Liver (tissue), 9 donors: ENCODE measurements around the gene TMPRSS13. TPM values are rescaled to one million over a fixed set of nuclear protein-coding genes. Genes with fewer than 3 reads are reported as not detected.
A peak's percentile ranks its signal among the peaks of the same experiment; 100 is the strongest.

Experiments
- DNase-seq: peaks from one replicate; pipeline ENCODE4 v3.0.0-alpha.2; 2017; ENCODE audit warnings: low spot score
- H3K27ac ChIP-seq, 2 donors: one replicate each; pipeline ENCODE4 v1.7.0; 2013; ENCODE audit warnings: inconsistent platforms in 2 of 2, low read length in 2 of 2, control low read depth in 1 of 2, low read depth in 1 of 2, mild to moderate bottlenecking in 1 of 2
- H3K27me3 ChIP-seq, 4 donors: one replicate each; pipeline versions ENCODE4 v1.6.1 to v1.7.0; 2013; ENCODE audit warnings: low read length in 3 of 4, inconsistent platforms in 1 of 4, mild to moderate bottlenecking in 1 of 4, moderate library complexity in 1 of 4; ENCODE audit not compliant: control insufficient read depth in 4 of 4, insufficient read depth in 4 of 4
- H3K36me3 ChIP-seq, 4 donors: one replicate each; pipeline versions ENCODE4 v1.6.1 to v1.7.0; 2013; ENCODE audit warnings: low read length in 3 of 4, mild to moderate bottlenecking in 3 of 4, low read depth in 1 of 4, moderate library complexity in 1 of 4; ENCODE audit not compliant: control insufficient read depth in 4 of 4, insufficient read depth in 3 of 4
- H3K4me1 ChIP-seq, 4 donors: one replicate each; pipeline versions ENCODE4 v1.6.1 to v1.7.0; 2013; ENCODE audit warnings: low read length in 3 of 4, mild to moderate bottlenecking in 3 of 4, moderate library complexity in 1 of 4; ENCODE audit not compliant: control insufficient read depth in 4 of 4, insufficient read depth in 4 of 4
- H3K4me3 ChIP-seq, 3 donors: one replicate each; pipeline versions ENCODE4 v1.6.1 to v1.7.0; 2013; ENCODE audit warnings: low read length in 3 of 3, control low read depth in 1 of 3, low read depth in 1 of 3, mild to moderate bottlenecking in 1 of 3
- H3K9ac ChIP-seq, 2 donors: one replicate each; pipeline ENCODE4 v1.7.0; 2013; ENCODE audit warnings: low read length in 2 of 2, mild to moderate bottlenecking in 2 of 2, moderate library complexity in 2 of 2, control low read depth in 1 of 2, low read depth in 1 of 2
- H3K9me3 ChIP-seq, 4 donors: one replicate each; pipeline versions ENCODE4 v1.6.1 to v1.7.0; 2013; ENCODE audit warnings: low read length in 3 of 4; ENCODE audit not compliant: control insufficient read depth in 4 of 4
- CTCF ChIP-seq: fragments of 150-350 bp; IDR thresholded peaks from 2 replicates; pipeline ENCODE4 v1.5.1; 2017; ENCODE audit warnings: improper control_type of control experiment, low read depth, low read length; ENCODE audit not compliant: missing input control
- EGR1 ChIP-seq, 2 donors: IDR thresholded peaks; 2 replicates each; pipeline ENCODE4 v1.6.1; 2016 to 2018; ENCODE audit warnings: antibody characterized with exemption in 2 of 2, low read depth in 2 of 2
- GABPA ChIP-seq, 2 donors: IDR thresholded peaks in 1 of 2; conservative IDR thresholded peaks in 1 of 2; 2 replicates each; pipeline ENCODE4 v1.6.1; 2016; ENCODE audit warnings: antibody characterized with exemption in 2 of 2, mild to moderate bottlenecking in 1 of 2, moderate library complexity in 1 of 2
- HNF4A ChIP-seq, 2 donors: conservative IDR thresholded peaks; 2 replicates each; pipeline ENCODE4 v1.6.1; 2016; ENCODE audit warnings: antibody characterized with exemption in 2 of 2, mild to moderate bottlenecking in 2 of 2
- HNF4G ChIP-seq: IDR thresholded peaks from 2 replicates; pipeline ENCODE4 v1.6.1; 2016; ENCODE audit warnings: antibody characterized with exemption
- JUND ChIP-seq, 2 donors: IDR thresholded peaks; 2 replicates each; pipeline ENCODE4 v1.6.1; 2016; ENCODE audit warnings: antibody characterized with exemption in 2 of 2
- REST ChIP-seq: IDR thresholded peaks from 2 replicates; pipeline ENCODE4 v1.6.1; 2016; ENCODE audit warnings: antibody characterized with exemption, mild to moderate bottlenecking
- RXRA ChIP-seq, 2 donors: IDR thresholded peaks; 2 replicates each; pipeline ENCODE4 v1.6.1; 2017 to 2018; ENCODE audit warnings: antibody characterized with exemption in 2 of 2, mild to moderate bottlenecking in 1 of 2
- SP1 ChIP-seq: IDR thresholded peaks from 2 replicates; pipeline ENCODE4 v1.6.1; 2018; ENCODE audit warnings: antibody characterized with exemption, mild to moderate bottlenecking
- TAF1 ChIP-seq: conservative IDR thresholded peaks from 2 replicates; pipeline ENCODE4 v1.6.1; 2016; ENCODE audit warnings: antibody characterized with exemption, mild to moderate bottlenecking
- YY1 ChIP-seq: IDR thresholded peaks from 2 replicates; pipeline ENCODE4 v1.6.1; 2016; ENCODE audit warnings: antibody characterized with exemption, mild to moderate bottlenecking
- ZBTB33 ChIP-seq: IDR thresholded peaks from 2 replicates; pipeline ENCODE4 v1.6.1; 2016; ENCODE audit warnings: antibody characterized with exemption
- WGBS: extraction: QIAGEN DNeasy Blood & Tissue Kit; methylation state at CpG from one replicate; pipeline ENCODE4 v1.1.7; 2013; 5-methylcytosine and 5-hydroxymethylcytosine counted together
- polyA plus RNA-seq, 2 donors: library from polyadenylated mRNA; stranded (reverse) in 1 of 2; unstranded in 1 of 2; fragments of 200-250 nt in 1 of 2; fragments of >200 nt in 1 of 2; fragmentation: Nextera tagmentation in 1 of 2; extraction: Ambion mirVana in 1 of 2; gene quantifications; one replicate each; pipeline versions ENCODE4 v1.2.1 to v1.2.3, GENCODE V29; 2013 to 2015
- total RNA-seq, 2 donors: library from RNA; depleted of rRNA; stranded (reverse); fragments of >200 nt; gene quantifications; one replicate each; pipeline ENCODE4 v1.2.3, GENCODE V29; 2014
- TF ChIP-seq, protein P1 (sequence below): IDR thresholded peaks from 2 replicates; pipeline ENCODE4 v1.6.1; 2016; ENCODE audit warnings: antibody characterized with exemption
- donor health status: healthy.
- donor health status: healthy.
- donor health status: healthy.
- donor health status: healthy.
- donor health status: healthy.

TMPRSS13 gene
- total and polyA plus RNA-seq, 4 donors, result 0.11 to 0.93 (median 0.24) TPM

GRCh38 chr11:117911694-117912093, 17.5 kb downstream of the TMPRSS13 start:
- Histone ChIP-seq H3K9ac (no peak overlapping the region), H3K36me3 (no peaks in the 10 kb centered on the region), H3K4me3 (no peak overlapping the region), H3K4me1 (no peaks in the 10 kb centered on the region), H3K9me3 (no peaks in the 10 kb centered on the region), H3K27me3 (peaks cover 0 to 2% (median 0%) of the 10 kb centered on the region in 4 donors), H3K27ac (no peak overlapping the region)
- peak; percentile 39 for DNase-seq
- TF ChIP-seq SP1, result no peak
- 78% methylated on average over 3 of the region's 3 CpGs for WGBS

DNA sequence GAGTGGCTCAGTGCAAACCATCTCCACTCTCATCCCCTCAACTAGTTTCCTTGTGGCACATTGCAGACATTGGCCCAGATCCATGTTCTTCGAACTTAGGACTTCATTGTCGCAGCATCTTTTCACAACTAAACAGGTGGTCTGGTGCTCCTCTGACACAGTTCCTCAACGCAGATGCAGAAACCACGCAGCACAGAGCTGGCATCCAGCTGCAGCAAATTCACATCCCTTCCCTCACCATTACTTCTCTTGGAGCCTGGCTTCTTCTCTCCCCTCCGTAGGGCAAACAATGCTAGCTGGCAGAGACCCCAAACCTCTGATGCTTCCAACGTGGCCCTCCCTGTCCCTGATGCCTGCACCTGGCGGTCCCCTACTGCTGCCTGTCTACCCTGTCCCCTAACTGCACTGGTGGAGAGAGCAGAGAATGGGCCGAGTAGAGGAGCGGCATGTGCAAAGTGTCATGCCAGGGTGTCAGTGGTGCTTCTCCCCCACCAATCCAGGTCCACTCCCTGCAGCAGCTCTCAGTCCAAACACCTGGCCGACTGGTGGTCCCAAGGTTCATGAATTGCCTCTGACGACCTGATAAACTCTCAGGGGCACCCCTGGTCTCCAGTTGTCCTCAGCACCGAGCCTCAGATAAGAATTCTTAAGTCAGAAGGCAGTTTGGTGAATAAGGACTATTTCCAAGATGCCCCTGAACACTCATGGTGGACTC, 18.1 kb downstream of the TMPRSS13 start:
- Histone ChIP-seq H3K27me3 (peaks cover 0 to 2% (median 0%) of the 10 kb centered on the region in 4 donors), H3K9me3 (no peaks in the 10 kb centered on the region), H3K27ac (no peak overlapping the region), H3K4me3 (no peak overlapping the region), H3K9ac (no peak overlapping the region), H3K4me1 (no peaks in the 10 kb centered on the region), H3K36me3 (no peaks in the 10 kb centered on the region)
- DNase-seq, result no peak
- no peak for TF ChIP-seq JUND (IDR thresholded peaks at IDR 0.05)
- no peak for TF ChIP-seq YY1
- TF ChIP-seq REST, result no peak
- TF ChIP-seq, protein P1, sequence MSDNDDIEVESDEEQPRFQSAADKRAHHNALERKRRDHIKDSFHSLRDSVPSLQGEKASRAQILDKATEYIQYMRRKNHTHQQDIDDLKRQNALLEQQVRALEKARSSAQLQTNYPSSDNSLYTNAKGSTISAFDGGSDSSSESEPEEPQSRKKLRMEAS, result no peak
- no peak for TF ChIP-seq HNF4G
- no peak for TF ChIP-seq TAF1
- no peak for TF ChIP-seq CTCF
- TF ChIP-seq ZBTB33, result no peak
- TF ChIP-seq EGR1 (IDR thresholded peaks at IDR 0.05; ENCODE audit: low read depth in 2 of 2), result no peak
- TF ChIP-seq SP1, result no peak
- TF ChIP-seq GABPA (IDR thresholded peaks at IDR 0.05 in 1 of 2, conservative IDR thresholded peaks at IDR 0.05 in 1 of 2), result no peak
- no peak for TF ChIP-seq HNF4A (conservative IDR thresholded peaks at IDR 0.05)
- TF ChIP-seq RXRA (IDR thresholded peaks at IDR 0.05), result no peak
- WGBS, result 74% methylated on average over 12 of the region's 12 CpGs
